Mononuclear cell (primary cell): Measurements from ENCODE around the gene ANKRD12. TPM values are rescaled to one million over a fixed set of nuclear protein-coding genes. Genes with fewer than 3 reads are reported as not detected.
A peak's percentile ranks its signal among the peaks of the same experiment; 100 is the strongest.
"Not testable (repeated sequence)": the region's sequence is repeated elsewhere in the genome, so short reads cannot be mapped to it uniquely, and the experiment has no call there.

Experiments
- H3K27me3 ChIP-seq: 2 replicates; pipeline ENCODE4 v1.6.0; 2011; ENCODE audit warnings: low read length, control low read depth; ENCODE audit not compliant: insufficient read depth
- H3K4me1 ChIP-seq: 2 replicates; pipeline ENCODE4 v1.5.1; 2011; ENCODE audit warnings: mild to moderate bottlenecking, low read length, control low read depth; ENCODE audit not compliant: insufficient read depth
- H3K4me3 ChIP-seq: 2 replicates; pipeline ENCODE4 v1.5.1; 2011; ENCODE audit warnings: mild to moderate bottlenecking, low read length, moderate library complexity
- H3K9me3 ChIP-seq: 2 replicates; pipeline ENCODE4 v1.5.1; 2011; ENCODE audit warnings: low read depth, mild to moderate bottlenecking, control low read depth, low read length
- total RNA-seq: library from RNA; depleted of rRNA; stranded (reverse); fragments of >200 nt; gene quantifications from one replicate; pipeline ENCODE4 v1.2.3, GENCODE V29; 2012

ANKRD12 gene
- 287 TPM for total RNA-seq

DNA sequence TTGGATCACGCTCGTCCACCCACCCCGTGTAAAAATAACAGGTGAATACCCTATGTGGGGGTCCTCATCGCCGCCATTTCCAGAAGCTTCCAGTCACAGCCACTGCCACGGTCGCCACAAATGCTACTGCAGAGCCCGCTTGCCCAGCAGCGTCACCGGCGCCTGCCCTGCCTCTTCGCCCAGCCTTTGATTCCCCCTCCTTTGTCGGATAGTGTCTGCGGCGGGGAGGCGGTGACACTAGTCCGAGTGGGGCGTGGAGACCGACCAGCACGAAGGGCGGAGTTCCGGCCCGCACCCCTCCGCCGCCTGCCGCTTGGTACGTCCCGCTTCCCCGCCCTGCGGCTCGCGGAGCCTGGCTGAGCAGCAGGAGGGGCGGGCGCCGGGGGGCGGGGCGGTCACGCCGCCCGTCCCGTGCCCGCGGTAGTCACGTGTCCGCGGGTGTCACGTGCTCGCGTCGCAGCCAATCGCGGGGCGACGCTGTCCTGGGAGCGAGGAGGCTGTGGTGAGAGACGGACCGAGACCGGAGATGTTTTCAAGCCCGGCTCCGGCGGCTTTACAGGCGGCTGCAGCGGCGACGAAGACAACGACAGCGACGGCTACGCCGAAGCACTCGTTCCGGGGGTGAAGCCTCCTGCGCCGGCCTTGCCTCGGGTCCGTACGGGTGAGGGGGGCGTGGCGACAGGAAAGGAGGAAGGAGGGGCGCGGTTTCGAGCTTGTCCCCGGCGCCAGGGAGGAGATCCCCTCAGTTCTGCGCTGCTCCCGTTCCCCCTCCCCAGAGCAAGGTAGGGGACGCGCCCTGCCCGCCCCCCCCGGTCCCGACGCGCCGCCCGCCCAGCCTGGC, at the start of gene ANKRD12:
ANKRD12 (plus strand) TSS at position 467 of the 841 bp plus-strand sequence. CDS start 45,652 bp downstream, outside the sequence.
- peaks cover 44% of the 10 kb centered on the region for H3K4me1 ChIP-seq
- peak within 1 kb of the TSS; percentile 70 for H3K4me3 ChIP-seq
- H3K27me3 ChIP-seq: no peaks in the 10 kb centered on the region
- no peaks in the 10 kb centered on the region for H3K9me3 ChIP-seq

DNA sequence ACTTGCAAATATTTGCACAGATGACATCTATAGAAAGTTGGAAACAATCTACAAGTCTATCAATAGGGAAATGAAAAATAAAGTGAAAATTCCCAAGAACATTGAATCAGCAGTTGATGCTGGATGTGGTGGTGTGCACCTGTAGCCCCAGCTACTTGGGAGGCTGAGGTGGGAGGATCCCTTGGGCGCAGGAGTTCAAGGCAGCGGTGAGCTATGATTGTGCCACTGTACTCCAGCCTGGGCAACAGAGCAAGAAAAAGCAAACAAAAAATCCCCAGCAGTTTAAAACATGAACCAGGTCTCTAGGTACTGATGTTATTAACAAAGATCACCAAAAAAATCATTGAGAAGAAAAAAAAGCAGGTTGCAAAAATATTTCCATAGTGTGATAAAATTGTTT, 49.4 kb upstream of the ANKRD12 start:
- H3K4me3 ChIP-seq: no peak overlapping the region
- no peaks in the 10 kb centered on the region for H3K9me3 ChIP-seq
- no peaks in the 10 kb centered on the region for H3K27me3 ChIP-seq
- peaks cover 27% of the 10 kb centered on the region for H3K4me1 ChIP-seq

DNA sequence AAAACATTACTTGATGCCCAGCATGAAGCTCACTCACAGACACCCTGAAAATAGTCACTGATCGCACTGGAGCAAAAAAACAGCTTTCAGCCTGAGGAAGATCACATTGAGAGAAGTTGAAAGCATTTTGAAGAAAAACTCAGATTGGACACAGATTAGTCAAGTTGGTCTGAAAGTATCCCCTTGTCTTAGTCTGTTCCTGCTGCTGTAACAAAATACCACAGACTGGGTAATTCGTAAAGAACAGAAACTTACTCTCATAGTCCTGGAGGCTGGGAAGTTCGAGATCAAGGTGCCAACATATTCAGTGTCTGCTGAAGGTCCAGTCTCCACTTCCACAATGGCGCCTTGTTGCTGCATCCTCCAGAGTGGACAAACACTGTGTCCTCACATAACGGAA, 48.3 kb upstream of the ANKRD12 start:
- no peaks in the 10 kb centered on the region for H3K27me3 ChIP-seq
- peaks cover 25% of the 10 kb centered on the region for H3K4me1 ChIP-seq
- H3K4me3 ChIP-seq: no peak overlapping the region
- no peaks in the 10 kb centered on the region for H3K9me3 ChIP-seq

DNA sequence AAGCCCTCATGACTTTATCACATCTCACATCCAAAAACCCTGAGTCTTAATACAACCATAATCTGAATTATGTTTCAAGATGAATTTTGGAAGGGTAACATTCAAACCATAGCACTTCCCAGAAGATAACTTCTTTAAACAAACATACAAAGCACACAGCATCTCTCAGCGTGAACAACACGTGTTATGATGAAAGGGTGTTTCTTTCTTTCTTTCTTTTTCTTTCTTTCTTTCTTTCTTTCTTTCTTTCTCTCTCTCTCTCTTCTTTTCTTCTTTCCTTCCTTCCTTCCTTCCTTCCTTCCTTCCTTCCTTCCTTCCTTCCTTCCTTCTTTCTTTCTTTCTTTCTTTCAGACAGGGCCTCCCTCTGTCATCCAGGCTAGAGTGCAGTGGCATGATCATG, 47.9 kb upstream of the ANKRD12 start:
- H3K9me3 ChIP-seq, H3K27me3 ChIP-seq, H3K4me3 ChIP-seq: not testable (repeated sequence)
- H3K4me1 ChIP-seq: peaks cover 25% of the 10 kb centered on the region

DNA sequence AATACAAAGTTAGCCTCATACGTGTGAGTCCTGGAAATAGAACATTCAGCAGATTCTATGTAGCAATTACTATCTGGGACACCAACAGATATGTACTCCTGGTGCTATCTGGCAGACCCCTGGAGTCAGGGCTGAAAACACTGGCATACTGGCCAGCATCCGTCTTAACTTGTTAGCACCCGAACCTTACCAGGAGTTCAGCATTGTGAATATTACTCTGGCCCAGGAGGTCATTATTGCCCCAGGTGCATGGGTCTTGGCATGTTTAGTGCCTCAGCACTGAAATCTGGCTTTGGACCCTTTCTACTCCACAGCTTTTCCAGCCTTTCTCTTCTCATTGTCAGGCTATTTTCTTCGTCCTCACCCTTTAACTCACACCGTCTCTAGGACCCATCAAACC, 46.0 kb upstream of the ANKRD12 start:
- Histone ChIP-seq H3K4me3 (no peak overlapping the region), H3K9me3 (no peaks in the 10 kb centered on the region), H3K4me1 (peaks cover 32% of the 10 kb centered on the region), H3K27me3 (no peaks in the 10 kb centered on the region)

DNA sequence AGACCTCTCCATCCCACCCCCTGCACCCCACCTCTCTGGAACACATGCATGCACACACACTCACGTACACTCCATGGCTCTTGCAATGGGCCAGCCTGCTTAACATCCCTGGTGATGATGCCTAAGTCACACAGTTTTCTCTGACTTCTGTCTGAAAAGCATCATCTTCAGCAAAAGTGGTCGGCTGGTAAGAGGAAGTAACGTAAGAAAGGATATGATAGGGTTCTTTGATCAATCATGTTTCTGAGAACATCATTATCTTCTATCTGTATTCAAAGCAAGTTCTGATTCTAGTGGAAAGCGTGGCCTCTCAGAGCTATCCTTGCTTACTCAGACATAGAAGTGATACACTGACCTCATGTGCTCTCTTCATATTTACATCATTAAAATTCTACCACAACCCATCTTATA, 45.5 kb upstream of the ANKRD12 start:
- Histone ChIP-seq H3K4me1 (peaks cover 36% of the 10 kb centered on the region), H3K4me3 (no peak overlapping the region), H3K27me3 (no peaks in the 10 kb centered on the region)

DNA sequence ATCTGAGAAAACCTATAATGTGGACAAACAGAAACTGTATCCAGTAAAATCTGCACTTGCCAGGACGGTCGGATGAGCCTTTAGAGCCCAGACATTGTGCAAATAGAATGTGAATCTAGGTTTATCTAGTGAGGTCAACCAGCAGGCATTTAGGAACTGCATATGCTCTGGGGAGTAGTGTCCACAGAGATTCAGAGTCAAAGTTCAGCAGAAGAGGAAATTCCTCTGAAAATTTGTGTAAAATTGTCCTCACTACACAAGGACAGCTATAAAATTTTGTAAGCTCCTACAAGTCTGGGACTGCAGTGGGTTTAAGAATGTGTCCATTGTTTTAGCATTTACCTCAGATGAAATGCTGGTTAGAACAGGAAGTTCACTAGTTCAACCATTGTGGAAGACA, 43.9 kb upstream of the ANKRD12 start:
- H3K9me3 ChIP-seq: no peaks in the 10 kb centered on the region
- H3K27me3 ChIP-seq: no peaks in the 10 kb centered on the region
- peaks cover 36% of the 10 kb centered on the region for H3K4me1 ChIP-seq
- no peak overlapping the region for H3K4me3 ChIP-seq

More for the DNA sequence above, 45.5 kb upstream of the ANKRD12 start:
- H3K9me3 ChIP-seq: no peaks in the 10 kb centered on the region

DNA sequence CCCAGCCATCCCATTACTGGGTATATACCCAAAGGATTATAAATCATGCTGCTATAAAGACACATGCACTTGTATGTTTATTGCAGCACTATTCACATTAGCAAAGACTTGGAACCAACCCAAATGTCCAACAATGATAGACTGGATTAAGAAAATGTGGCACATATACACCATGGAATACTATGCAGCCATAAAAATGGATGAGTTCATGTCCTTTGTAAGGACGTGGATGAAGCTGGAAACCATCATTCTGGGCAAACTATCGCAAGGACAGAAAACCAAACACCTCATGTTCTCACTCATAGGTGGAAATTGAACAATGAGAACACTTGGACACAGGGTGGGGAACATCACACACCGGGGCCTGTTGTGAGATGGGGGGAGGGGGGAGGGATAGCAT, 43.5 kb upstream of the ANKRD12 start:
- H3K27me3 ChIP-seq, H3K4me3 ChIP-seq, H3K9me3 ChIP-seq: not testable (repeated sequence)
- peaks cover 36% of the 10 kb centered on the region for H3K4me1 ChIP-seq

DNA sequence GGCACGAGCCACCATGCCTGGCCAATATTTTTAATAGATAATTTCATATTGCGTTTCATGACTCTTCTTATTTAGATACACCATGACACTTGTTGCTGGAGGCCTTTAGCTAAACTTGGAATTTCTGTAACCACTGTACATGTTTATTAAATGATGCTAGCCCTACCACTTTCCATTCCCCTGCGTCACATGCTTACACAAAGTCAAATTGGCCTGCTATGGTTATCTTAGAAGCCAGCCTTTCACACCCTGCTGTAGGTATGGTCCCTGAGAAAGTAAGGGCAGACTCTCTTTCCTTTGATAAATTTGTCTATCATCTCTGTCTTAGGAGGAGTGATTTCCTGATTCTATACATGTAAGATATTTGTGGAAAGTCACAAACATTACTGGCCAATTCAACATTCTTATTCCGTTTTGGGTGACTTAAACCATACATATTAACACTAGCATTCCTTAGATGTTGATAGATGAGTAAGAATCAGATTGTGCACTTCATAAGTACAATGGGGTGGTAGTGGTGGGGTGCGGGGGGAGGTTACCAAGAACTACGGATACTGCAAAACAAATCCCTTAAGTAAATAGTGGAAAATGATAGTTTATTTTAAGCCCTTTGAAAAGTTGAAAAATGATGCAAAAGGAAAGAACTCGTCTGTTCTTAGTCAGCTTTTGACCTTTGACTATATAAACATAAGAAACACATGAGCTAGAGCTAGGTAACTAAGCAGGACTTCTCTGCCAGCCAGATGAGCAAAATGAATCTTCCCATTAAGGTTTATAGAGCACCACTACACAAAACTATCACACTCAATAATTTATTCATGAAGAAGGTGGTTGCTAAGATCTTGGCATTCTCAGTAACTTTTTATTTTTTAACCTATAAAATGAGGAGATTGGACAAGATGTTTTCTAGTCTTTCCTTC, 42.0 kb upstream of the ANKRD12 start:
- H3K9me3 ChIP-seq: no peaks in the 10 kb centered on the region
- H3K4me3 ChIP-seq: no peak overlapping the region
- peaks cover 36% of the 10 kb centered on the region for H3K4me1 ChIP-seq
- no peaks in the 10 kb centered on the region for H3K27me3 ChIP-seq

DNA sequence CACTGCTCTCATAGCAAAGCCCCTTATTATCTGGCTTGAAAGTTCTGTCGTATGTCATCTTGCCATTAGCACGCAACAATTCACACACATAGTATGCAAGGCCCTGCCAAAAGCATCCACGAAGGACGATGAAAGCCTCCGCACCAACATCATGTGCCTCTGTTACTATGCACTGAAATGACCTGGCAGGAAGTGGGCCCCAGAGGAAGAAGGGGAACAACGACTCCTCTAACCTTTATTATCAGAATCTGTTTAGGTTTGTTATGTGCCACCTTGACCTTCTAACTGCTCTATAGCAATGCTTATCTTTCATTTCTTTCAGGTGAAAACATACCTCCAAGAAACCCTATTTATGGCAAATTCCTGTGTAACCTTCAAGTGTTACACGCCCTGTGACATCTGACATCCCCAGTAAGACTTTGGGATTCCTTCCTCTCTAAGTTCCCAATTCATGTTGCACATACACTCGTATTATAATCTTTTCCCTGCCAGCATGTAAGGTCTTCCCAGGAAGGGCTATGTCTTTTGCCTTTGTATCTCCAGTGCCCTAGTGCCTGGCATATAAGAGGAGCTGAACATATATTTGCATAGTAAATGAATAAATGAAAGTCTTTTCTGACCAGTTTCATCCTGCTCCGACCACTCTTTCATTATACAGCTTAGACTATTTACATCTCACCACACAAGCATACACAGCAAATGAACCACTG, 41.1 kb upstream of the ANKRD12 start:
- H3K4me3 ChIP-seq: no peak overlapping the region
- H3K27me3 ChIP-seq: no peaks in the 10 kb centered on the region
- no peaks in the 10 kb centered on the region for H3K9me3 ChIP-seq
- H3K4me1 ChIP-seq: peaks cover 35% of the 10 kb centered on the region

DNA sequence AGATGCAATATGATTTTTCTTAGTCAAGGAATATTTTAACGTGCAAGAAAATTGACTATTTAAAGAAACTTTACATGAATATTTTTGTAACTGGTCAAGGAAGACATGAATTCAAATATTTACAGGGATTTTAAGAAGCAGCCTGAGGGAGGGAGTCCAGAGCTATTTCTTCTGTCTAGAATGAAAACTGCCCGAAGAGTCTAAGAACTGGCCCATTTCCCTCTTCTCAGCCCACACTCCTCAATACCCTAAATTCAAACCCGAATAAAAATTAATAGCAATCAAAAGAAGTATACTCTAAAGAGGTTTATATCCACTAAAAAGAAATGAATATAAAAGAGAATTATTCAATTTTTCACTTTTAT, 40.6 kb upstream of the ANKRD12 start:
- H3K9me3 ChIP-seq: no peaks in the 10 kb centered on the region
- no peak overlapping the region for H3K4me3 ChIP-seq
- peaks cover 32% of the 10 kb centered on the region for H3K4me1 ChIP-seq
- no peaks in the 10 kb centered on the region for H3K27me3 ChIP-seq

DNA sequence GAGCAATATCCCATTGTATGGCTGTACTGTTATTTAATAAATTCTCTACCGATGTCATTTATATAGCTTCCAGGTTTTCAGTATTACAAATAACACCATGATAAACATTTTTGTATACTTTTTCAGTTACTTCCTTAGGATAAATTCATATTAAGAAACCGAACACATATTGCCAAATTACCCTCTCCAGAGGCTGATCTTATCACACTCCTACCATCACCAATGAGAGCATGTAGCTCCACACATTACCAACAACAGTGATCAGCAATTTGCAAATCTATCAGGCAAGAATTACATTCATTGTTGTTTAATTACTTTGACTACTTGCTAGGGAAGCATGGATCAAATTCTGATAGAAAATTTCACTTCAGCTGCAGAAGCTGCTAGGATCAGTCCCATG, 39.9 kb upstream of the ANKRD12 start:
- Histone ChIP-seq H3K9me3 (no peaks in the 10 kb centered on the region), H3K4me1 (peaks cover 36% of the 10 kb centered on the region), H3K27me3 (no peaks in the 10 kb centered on the region), H3K4me3 (no peak overlapping the region)

DNA sequence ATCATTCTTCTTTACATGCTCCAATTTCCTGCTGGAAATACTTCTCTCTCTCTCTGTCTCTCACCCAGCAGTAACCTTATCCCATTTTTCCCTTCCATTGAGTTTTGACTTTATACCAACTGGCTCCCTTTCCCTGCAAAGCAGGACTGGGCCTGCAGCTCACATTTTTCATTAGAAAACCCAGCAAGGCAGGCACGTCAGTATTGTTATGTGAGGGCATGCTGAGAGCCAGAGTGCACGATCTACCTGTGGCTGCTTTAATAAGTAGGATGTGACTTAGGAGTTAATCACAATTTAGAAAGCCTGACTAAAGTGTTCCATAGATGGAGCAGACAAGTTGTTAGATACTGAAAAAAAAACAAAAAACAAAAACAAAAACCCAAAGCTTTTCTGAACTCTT, 39.2 kb upstream of the ANKRD12 start:
- Histone ChIP-seq H3K4me1 (peaks cover 35% of the 10 kb centered on the region), H3K9me3 (no peaks in the 10 kb centered on the region), H3K27me3 (no peaks in the 10 kb centered on the region), H3K4me3 (no peak overlapping the region)

DNA sequence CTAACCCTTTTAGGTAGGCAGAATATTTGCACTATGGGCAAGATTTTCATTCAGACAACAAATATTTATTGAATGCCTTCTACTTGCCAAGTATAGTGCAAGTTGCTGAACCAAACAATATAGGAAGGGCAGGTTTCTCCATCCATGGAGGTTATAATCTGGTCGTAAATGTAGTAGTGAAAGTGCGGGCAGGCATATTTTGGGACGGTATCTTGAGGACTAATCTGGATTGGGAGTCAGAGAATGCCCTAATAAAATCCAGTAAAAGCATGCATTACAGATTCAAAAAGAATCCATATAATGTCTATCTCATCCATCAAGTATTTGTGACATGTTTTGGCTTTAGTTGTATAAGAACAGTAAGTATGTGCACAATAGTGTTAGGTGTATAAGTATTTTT, 35.8 kb upstream of the ANKRD12 start:
- Histone ChIP-seq H3K4me1 (peaks cover 32% of the 10 kb centered on the region), H3K4me3 (no peak overlapping the region), H3K27me3 (no peaks in the 10 kb centered on the region), H3K9me3 (no peaks in the 10 kb centered on the region)
